ENCODE data around the gene DNAJC15.
A peak's percentile ranks its signal among the peaks of the same experiment; 100 is the strongest.
"Not testable (repeated sequence)": the region's sequence is repeated elsewhere in the genome, so short reads cannot be mapped to it uniquely, and the experiment has no call there.

The DNAJC15 gene

DNA sequence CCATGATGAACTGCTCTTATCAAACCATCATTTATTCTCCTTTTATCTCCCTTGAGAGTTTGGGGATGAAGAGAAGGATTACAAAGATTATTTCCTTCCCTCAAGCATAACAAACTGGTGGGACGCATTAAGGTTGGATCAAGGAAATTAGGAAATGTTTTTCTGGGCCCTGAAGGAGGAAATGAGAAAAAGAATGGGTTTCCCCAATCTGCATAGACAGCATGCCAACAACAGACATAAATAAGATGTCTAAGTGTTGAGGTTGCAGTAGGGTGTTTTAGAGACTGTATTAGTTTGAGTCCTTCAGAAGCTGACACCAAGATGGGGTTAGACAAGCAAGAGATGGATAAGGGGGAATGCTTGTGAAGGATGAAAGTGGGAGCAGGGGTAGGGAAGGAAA is 38.7 kb upstream of the DNAJC15 start:
- CTCF ChIA-PET, result interaction anchor here (1.7 to 2.3 kb wide), 4 partner anchors 12 to 43 kb away, joined by 4 to 10 read pairs (median 6); partner anchors contain the start of gene DNAJC15
- peak; percentile 25 for DNase-seq (ENCODE audit: extremely low spot score)
- POLR2A ChIA-PET, result interaction anchor here (1.0 kb wide), 1 partner anchor 9 kb away, joined by 3 read pairs; no protein-coding TSS in a partner anchor
- TF ChIP-seq, protein P1, sequence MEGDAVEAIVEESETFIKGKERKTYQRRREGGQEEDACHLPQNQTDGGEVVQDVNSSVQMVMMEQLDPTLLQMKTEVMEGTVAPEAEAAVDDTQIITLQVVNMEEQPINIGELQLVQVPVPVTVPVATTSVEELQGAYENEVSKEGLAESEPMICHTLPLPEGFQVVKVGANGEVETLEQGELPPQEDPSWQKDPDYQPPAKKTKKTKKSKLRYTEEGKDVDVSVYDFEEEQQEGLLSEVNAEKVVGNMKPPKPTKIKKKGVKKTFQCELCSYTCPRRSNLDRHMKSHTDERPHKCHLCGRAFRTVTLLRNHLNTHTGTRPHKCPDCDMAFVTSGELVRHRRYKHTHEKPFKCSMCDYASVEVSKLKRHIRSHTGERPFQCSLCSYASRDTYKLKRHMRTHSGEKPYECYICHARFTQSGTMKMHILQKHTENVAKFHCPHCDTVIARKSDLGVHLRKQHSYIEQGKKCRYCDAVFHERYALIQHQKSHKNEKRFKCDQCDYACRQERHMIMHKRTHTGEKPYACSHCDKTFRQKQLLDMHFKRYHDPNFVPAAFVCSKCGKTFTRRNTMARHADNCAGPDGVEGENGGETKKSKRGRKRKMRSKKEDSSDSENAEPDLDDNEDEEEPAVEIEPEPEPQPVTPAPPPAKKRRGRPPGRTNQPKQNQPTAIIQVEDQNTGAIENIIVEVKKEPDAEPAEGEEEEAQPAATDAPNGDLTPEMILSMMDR (IDR thresholded peaks at IDR 0.05; ENCODE audit: control extremely low read depth, extremely low read depth, low read depth, missing control alignments), result no peak

DNA sequence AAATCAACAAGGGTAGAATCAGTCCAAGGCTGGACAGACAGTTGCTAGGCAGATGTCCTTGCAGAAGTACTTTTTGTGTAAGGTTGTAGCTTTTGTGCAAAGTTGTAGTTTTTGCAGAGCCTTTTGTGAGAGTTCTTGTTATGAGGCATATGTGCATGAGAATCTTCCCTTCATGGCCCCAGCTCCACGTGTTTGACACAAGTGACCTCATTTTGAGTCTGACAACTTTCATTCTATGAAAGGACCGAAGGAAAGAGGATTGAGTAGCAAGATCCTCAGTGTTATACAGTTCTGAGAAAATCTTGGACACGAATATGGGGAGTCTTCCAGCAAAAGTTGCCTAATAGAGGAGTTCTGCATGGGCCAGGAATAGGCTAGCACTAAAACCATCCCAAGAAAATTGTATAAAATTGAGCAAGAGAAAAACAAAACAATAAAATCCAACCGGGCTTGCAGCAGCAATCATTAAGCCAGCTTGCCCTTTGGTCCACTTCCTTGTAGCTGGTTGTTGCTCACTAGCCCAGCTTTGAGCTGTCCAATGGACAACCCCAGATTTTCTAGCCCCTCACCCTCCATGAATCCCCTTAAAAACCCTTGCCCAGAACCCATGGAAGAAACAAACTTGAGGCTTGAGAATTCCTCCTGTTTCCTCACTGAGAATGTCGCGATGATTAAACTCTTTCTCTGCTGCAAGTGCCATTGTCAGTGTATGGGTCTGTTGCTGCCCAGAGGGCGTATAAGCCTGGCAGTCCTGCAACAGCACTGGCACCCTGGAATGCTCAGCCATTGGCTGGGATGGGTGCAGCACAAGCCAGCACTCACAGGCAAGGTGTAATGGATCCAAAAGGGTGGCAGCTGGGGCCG is 37.8 kb upstream of the DNAJC15 start:
- TF ChIP-seq, protein P1 (IDR thresholded peaks at IDR 0.05; ENCODE audit: control extremely low read depth, extremely low read depth, low read depth, missing control alignments), result no peak
- no peak for DNase-seq (ENCODE audit: extremely low spot score)
- ChIA-PET POLR2A (interaction anchor here (1.0 kb wide), 1 partner anchor 8 kb away, joined by 3 read pairs; no protein-coding TSS in a partner anchor), CTCF (interaction anchor here (0.8 to 2.3 kb wide), 5 partner anchors 10 to 43 kb away, joined by 3 to 10 read pairs (median 4); partner anchors contain the start of gene DNAJC15)

DNA sequence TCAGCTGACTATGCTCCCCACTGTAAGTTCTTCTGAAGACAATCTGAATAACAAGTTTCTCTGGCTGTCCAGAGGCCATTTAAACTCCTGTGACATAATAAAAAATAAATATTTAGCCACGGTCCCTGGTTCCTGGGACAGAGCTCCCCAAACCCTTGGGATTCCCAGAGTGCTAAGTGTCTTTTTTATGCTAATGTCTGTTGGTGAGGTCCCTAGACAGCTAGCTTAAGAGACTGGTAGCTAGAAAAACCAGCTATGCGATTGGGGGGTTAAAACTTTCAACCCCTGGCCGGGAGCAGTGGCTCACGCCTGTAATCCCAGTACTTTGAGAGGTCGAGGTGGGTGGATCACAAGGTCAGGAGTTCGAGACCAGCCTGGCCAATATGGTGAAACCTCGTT is 37.2 kb upstream of the DNAJC15 start:
- CTCF ChIA-PET, result interaction anchor here (0.8 to 2.3 kb wide), 5 partner anchors 10 to 42 kb away, joined by 3 to 10 read pairs (median 4); partner anchors contain the start of gene DNAJC15
- no peak for DNase-seq (ENCODE audit: extremely low spot score)
- TF ChIP-seq, protein P1 (IDR thresholded peaks at IDR 0.05; ENCODE audit: control extremely low read depth, extremely low read depth, low read depth, missing control alignments), result no peak
- POLR2A ChIA-PET, result interaction anchor here (0.6 kb wide), 1 partner anchor 821 kb away, joined by 4 read pairs; no protein-coding TSS in a partner anchor

DNA sequence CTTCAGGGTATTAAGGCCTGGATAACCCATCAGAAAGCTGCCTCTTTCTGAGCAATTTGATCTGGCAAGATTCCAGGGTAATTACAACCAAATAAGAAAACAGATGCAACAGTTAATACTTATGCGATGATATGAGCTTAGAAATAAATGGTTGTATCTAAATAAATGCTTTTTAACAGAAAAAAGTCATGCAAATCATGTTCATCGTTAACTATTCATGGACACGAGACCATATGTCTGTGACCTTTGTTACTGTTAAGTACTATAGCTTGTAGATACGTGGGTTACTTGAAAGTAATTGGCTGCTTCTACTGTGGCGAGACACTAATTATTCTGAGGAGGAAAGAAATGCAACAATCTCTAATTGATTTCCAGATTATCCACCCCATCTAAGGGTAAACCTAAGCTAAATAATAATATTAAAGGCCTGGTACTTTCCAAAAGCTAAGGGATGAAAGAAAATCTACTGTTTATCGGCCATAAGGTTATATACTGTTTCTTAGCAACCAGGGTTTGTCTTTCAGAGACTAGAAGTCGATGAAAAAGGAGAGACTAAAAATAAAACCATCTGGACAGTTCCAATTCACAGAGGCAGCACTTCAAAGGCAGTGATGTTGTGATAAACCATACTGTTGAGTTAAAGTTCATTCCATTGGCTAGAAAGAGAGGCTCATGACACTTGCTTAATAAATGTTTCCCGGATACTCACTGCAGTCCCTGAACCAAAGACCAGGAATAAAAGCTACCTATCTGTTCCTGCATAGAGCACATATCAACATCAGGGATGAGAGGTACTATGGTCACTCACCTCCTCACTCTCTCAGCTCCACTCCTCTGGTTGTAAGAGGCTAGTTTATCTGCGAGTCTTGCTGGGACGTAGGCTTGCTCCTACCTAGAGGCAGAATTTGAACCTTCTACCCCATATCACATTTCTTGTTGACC is 32.8 kb upstream of the DNAJC15 start:
- ChIA-PET CTCF (interaction anchor here (0.8 to 3.8 kb wide), 7 partner anchors 19 to 104 kb away, joined by 3 to 22 read pairs (median 3); no protein-coding TSS in a partner anchor), POLR2A (no interaction called here)
- DNase-seq (ENCODE audit: extremely low spot score), result peak; percentile 43
- TF ChIP-seq, protein P1 (IDR thresholded peaks at IDR 0.05; ENCODE audit: control extremely low read depth, extremely low read depth, low read depth, missing control alignments), result no peak

DNA sequence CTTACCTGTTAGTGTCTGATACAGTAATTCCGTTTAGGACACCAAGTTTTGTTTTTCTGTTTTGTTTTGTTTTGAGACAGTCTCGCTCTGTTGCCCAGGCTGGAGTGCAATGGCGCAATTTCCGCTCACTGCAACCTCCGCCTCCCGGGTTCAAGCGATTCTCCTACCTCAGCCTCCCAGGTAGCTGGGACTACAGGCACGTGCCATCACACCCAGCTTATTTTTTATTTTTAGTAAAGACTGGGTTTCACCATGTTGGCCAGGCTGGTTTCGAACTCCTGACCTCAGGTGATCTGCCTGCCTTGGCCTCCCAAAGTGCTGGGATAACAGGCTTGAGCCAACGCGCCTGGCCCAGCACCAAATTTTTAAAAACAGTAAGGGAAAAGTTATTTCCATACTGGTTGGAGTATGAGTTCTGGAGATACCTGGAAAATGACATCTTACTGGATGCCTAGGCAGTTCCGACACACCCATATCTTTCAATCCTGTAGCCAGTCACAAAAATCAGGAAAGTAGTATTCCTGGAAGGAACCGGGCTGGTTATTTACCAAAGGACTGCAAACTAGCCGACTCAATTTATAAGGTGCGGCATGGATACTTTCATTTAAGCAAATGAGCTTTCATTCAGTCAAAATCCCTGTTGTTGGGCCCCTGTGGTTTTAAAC is 32.0 kb upstream of the DNAJC15 start:
- POLR2A ChIA-PET; DNase-seq (ENCODE audit: extremely low spot score): not testable (repeated sequence)
- CTCF ChIA-PET, result interaction anchor here (0.8 to 3.8 kb wide), 11 partner anchors 12 to 114 kb away, joined by 3 to 22 read pairs (median 4); no protein-coding TSS in a partner anchor

DNA sequence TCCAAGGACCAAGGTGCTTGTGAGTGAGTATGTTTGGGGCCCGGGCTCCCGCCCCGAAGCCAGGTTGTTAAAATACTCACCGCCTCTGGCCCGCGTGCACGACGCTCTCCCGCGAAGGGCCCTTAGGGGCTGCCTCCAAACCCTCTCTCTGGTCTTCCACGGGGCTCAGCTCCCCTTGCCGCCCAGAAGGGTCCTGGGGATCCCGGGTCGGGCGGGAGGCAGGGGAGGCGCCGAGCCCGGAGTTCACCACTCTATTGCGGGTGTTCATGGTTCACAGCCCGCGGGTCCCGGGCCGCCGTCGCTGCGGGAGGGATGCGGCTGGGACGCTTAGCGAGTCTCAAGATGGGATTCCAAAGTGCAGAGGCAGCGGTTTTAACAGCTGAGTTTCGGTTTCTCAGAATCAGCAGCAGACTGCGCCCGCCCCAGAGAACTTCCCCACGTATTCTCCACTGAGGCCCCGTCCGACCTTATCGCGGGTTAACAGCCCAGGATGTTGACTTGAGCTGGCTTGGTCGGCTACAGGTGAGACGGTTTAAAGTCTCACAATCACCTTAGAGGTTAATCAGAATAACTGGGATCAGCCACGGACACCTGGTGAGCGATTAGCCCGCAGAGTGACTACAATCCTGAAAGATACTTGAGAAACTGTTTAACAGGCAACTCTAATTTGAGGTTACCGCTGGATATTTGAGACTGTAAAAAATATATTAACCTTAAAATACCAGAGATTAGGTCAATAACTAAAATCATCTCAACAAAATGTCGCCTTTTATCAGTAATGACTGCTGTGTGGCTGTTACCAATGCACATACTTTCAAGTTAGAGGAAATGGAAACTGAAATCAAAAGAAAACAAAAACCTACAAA is 31.3 kb upstream of the DNAJC15 start, which contains the start of gene EPSTI1:
Gene EPSTI1, minus strand, starts transcription at position 344 of the 866 bp plus-strand sequence. Its CDS starts 76 bp downstream, at position 268.
- POLR2A ChIA-PET, result interaction anchor here (0.8 kb wide), 1 partner anchor 31 kb away, joined by 5 read pairs; no protein-coding TSS in a partner anchor

More for the DNA sequence above, 31.3 kb upstream of the DNAJC15 start, which contains the start of gene EPSTI1:
- TF ChIP-seq, protein P1 (IDR thresholded peaks at IDR 0.05; ENCODE audit: control extremely low read depth, extremely low read depth, low read depth, missing control alignments), result no peak
- CTCF ChIA-PET, result interaction anchor here (1.0 to 3.8 kb wide), 10 partner anchors 12 to 812 kb away, joined by 3 to 22 read pairs (median 4); no protein-coding TSS in a partner anchor
- peak; percentile 74 for DNase-seq (ENCODE audit: extremely low spot score)

Data from GM10248 (cell line).